Mesothelial cell of epicardium (in vitro differentiated cells): Measurements from ENCODE around the gene SH3BGRL. TPM values are rescaled to one million over a fixed set of nuclear protein-coding genes. Genes with fewer than 3 reads are reported as not detected.

ENCODE experiments used
- DNase-seq, 2 experiments: peaks; one replicate each; pipeline ENCODE4 v3.0.0; 2021; ENCODE audit warnings: low spot score in 2 of 2; ENCODE audit not compliant: unreplicated experiment in 2 of 2
- H3K27ac Mint-ChIP-seq: 2 replicates; pipeline ENCODE4 v1.8.0; 2021; ENCODE audit warnings: mixed read lengths
- H3K27me3 Mint-ChIP-seq: 2 replicates; pipeline ENCODE4 v1.8.0; 2021; ENCODE audit warnings: low read depth, mixed read lengths
- H3K36me3 Mint-ChIP-seq: 2 replicates; pipeline ENCODE4 v1.8.0; 2021; ENCODE audit warnings: mixed read lengths
- H3K4me1 Mint-ChIP-seq: 2 replicates; pipeline ENCODE4 v1.8.0; 2021; ENCODE audit warnings: mixed read lengths
- H3K4me3 Mint-ChIP-seq: 2 replicates; pipeline ENCODE4 v1.8.0; 2021; ENCODE audit warnings: mild to moderate bottlenecking, moderate library complexity, mixed read lengths
- H3K9me3 Mint-ChIP-seq: 2 replicates; pipeline ENCODE4 v1.8.0; 2021; ENCODE audit warnings: mixed read lengths
- total RNA-seq: library from RNA; stranded (reverse); gene quantifications from 3 replicates; pipeline ENCODE4 v1.2.1, GENCODE V29; 2021
- TF ChIP-seq, protein P1 (sequence below): fragments of 200-600 bp; sonication (generic); IDR thresholded peaks from one replicate; pipeline ENCODE4 v1.5.0; 2021; ENCODE audit warnings: antibody characterized with exemption; ENCODE audit not compliant: unreplicated experiment

Gene SH3BGRL
- 69.0 to 71.4 TPM (median 69.5 TPM) in 3 replicates for total RNA-seq

DNA sequence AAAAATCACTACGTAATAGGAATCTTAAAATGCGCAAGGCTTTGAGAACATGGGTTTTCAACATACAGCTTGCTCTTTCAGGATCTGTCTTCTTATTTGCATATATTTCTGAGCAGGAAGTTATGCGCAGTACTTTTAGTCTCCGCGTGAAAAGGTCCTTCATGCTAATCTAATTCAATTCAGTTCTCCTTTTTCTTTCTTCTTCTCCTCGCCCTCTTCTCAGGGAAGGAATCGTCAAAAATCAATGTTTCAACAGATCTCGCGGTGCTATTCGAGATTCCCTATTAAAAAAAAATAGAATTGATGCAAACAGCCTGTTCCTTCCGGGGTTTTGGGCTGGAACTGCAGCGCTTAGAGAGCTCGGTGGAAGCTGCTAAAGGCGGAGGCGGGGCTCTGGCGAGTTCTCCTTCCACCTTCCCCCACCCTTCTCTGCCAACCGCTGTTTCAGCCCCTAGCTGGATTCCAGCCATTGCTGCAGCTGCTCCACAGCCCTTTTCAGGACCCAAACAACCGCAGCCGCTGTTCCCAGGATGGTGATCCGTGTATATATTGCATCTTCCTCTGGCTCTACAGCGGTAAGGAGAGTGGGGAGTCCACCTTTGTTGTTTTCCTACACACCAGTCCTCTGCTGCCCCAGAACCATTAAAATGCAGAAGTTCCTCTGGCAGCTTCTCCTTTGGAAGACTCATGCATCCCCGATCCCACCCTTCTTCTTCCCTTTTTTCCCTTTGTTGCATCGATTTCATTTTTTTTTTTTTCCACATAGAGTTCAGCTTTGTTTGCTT lies at the start of gene SH3BGRL, which contains the start of gene HMGN5:
SH3BGRL (plus strand) TSS at position 432 of the 785 bp plus-strand sequence; CDS start at position 531, 99 bp downstream.
HMGN5 (minus strand) TSS at position 243 of the 785 bp plus-strand sequence. CDS start 80,364 bp downstream, outside the sequence.
- H3K27me3 Mint-ChIP-seq, result no peaks in the 10 kb centered on the region
- H3K4me1 Mint-ChIP-seq, result peaks cover 8% of the 10 kb centered on the region
- H3K36me3 Mint-ChIP-seq, result peaks cover 5% of the 10 kb centered on the region
- peak within 1 kb of the TSS; percentile 84 for H3K4me3 Mint-ChIP-seq
- DNase-seq, result peak; percentile 40 to 72
- TF ChIP-seq, protein P1, sequence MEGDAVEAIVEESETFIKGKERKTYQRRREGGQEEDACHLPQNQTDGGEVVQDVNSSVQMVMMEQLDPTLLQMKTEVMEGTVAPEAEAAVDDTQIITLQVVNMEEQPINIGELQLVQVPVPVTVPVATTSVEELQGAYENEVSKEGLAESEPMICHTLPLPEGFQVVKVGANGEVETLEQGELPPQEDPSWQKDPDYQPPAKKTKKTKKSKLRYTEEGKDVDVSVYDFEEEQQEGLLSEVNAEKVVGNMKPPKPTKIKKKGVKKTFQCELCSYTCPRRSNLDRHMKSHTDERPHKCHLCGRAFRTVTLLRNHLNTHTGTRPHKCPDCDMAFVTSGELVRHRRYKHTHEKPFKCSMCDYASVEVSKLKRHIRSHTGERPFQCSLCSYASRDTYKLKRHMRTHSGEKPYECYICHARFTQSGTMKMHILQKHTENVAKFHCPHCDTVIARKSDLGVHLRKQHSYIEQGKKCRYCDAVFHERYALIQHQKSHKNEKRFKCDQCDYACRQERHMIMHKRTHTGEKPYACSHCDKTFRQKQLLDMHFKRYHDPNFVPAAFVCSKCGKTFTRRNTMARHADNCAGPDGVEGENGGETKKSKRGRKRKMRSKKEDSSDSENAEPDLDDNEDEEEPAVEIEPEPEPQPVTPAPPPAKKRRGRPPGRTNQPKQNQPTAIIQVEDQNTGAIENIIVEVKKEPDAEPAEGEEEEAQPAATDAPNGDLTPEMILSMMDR, result no peak
- H3K9me3 Mint-ChIP-seq, result peaks cover 22% of the 10 kb centered on the region
- H3K27ac Mint-ChIP-seq, result peak within 1 kb of the TSS; percentile 98

GRCh38 chrX:81168391-81168790 lies 33.5 kb upstream of the SH3BGRL start:
- DNase-seq, result no peak
- H3K4me3 Mint-ChIP-seq, result no peak overlapping the region

DNA sequence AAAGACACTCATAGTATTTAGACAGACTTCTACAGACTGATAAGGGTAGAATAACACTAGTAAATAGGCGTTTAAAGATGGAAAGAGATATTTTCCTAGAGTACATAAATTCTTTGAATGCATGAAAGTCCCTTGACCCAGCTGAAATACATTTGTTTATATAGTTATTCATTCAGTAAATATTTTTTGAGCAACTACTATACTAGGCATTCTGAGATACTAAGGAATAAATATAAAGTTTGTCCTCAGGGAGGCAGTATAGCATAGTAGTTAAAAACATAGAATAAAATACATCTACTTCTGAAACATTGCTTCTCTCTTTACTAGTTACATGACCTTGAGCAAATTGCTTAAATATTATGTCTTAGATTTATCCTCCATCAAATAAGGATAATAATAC lies 27.6 kb upstream of the SH3BGRL start:
- DNase-seq, result no peak
- H3K27ac Mint-ChIP-seq, result no peak overlapping the region
- no peaks in the 10 kb centered on the region for H3K27me3 Mint-ChIP-seq
- TF ChIP-seq, protein P1, result no peak
- peaks cover 38% of the 10 kb centered on the region for H3K9me3 Mint-ChIP-seq
- no peaks in the 10 kb centered on the region for H3K4me1 Mint-ChIP-seq
- no peaks in the 10 kb centered on the region for H3K36me3 Mint-ChIP-seq
- no peak overlapping the region for H3K4me3 Mint-ChIP-seq

More at GRCh38 chrX:81168391-81168790, 33.5 kb upstream of the SH3BGRL start:
- TF ChIP-seq, protein P1, result no peak
- Mint-ChIP-seq H3K9me3 (peaks cover 23% of the 10 kb centered on the region), H3K27me3 (no peaks in the 10 kb centered on the region), H3K4me1 (no peaks in the 10 kb centered on the region), H3K27ac (no peak overlapping the region), H3K36me3 (no peaks in the 10 kb centered on the region)

DNA sequence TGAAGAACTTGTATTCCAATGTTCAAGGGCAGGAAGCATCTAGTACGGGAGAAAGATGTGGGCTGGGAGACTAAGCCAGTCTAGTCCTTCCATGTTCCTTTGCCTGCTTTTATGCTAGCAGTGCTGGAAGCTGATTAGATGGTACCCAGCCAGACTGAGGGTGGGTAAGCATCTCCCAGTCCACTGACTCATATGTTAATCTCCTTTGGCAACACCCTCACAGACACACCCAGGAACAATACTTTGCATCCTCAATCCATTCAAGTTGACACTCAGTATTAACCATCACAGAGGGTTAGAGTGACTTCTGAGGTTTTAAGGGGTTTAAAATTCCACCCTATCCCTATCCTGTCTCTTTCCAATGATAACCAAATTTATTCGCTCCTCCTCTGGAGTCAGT lies 6.6 kb upstream of the SH3BGRL start:
- Mint-ChIP-seq H3K9me3 (peaks cover 20% of the 10 kb centered on the region), H3K4me1 (no peaks in the 10 kb centered on the region), H3K27me3 (no peaks in the 10 kb centered on the region), H3K27ac (no peak overlapping the region), H3K36me3 (no peaks in the 10 kb centered on the region), H3K4me3 (no peak overlapping the region)
- TF ChIP-seq, protein P1, result no peak
- DNase-seq, result no peak

GRCh38 chrX:81195712-81196111 lies 6.2 kb upstream of the SH3BGRL start:
- Mint-ChIP-seq H3K9me3 (peaks cover 17% of the 10 kb centered on the region), H3K27ac (no peak overlapping the region), H3K4me3 (no peak overlapping the region), H3K4me1 (no peaks in the 10 kb centered on the region), H3K27me3 (no peaks in the 10 kb centered on the region), H3K36me3 (no peaks in the 10 kb centered on the region)
- TF ChIP-seq, protein P1, result peak; percentile 68
- DNase-seq, result peak in 1 of 2 experiments; percentile 47
